Measurements from ENCODE around the gene CREB3L4.
"Not testable (repeated sequence)": the region's sequence is repeated elsewhere in the genome, so short reads cannot be mapped to it uniquely, and the experiment has no call there.

Gene CREB3L4

GRCh38 chr1:153958111-153958960 is 9.4 kb upstream of the CREB3L4 start, which contains the start of gene CRTC2:
Gene CRTC2 (minus strand): TSS chr1:153958612. CDS start chr1:153958497, 115 bp downstream.
- peak; percentile 96 for DNase-seq (ENCODE audit: low read depth in 3 of 3)

DNA sequence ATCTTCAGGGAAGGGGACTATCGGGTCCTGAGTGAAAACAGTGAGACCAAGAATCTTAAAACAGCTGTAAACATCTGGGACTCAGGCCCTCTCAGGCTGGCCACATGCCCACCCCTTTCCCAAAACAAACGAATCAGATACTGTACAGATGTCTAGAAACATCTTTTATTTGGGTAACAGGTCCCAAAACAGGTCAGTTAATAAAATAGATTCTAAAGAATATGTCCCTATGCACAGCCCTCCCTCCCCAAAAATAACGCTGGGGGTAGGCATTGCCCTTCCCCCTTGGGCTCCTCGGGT is 8.8 kb upstream of the CREB3L4 start:
- no peak for DNase-seq (ENCODE audit: low read depth in 3 of 3)

DNA sequence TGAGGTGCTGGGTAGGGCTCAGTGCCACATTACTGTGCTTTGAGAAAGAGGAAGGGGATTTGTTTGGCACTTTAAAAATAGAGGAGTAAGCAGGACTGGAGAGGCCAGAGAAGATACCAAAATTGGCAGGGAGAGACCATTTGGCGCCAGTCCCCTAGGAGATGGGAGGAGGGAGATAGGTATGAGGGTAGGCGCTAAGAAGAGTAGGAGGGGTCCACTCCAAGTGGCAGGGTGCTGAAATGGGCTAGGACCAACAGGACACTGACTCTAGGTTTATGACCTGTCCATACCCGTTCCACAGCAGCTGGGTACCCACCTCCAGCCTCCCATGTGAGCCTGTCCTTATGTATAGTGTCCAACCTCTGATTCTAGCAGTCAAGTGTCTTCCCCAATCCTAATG is 8.2 kb upstream of the CREB3L4 start:
- DNase-seq (ENCODE audit: low read depth in 3 of 3): no peak

DNA sequence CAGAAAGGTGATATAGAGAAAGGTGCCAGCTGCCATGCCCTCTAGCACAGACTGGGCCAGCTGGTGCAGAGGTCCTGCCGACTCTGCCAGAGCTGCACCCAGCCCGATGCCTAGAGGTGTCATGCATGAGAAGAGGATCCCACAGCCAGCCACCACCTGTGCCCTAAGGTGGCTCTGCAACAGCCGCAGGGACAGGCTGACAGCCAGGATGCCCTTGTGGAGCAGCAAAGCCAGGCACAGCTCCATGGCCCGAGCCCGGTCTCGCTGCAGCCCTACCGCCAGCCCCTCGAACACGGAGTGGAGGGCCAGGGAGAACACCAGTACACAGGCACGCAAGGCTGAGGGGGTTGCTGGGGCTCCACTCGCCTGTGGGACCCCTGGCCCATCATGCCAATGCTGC is 7.5 kb upstream of the CREB3L4 start:
- DNase-seq (ENCODE audit: low read depth in 3 of 3): no peak

DNA sequence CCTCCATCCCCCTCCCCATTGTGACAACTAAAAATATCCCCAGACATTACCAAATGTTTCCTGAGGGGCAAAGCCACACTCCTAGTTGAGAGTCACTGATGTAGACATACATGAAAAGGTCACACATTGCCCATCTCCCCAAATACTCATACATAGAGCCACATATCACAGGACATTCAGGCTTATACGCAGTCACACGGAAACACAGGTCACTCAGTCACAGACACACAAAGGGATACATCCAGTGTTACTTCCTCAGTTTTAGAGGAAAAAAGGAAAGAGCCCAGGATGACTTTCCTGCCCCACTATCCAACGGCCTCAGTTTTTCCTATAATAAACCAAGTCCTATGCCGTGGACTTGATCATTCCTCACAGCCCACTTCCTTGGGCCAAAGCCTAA is 6.3 kb upstream of the CREB3L4 start:
- DNase-seq (ENCODE audit: low read depth in 3 of 3): no peak

DNA sequence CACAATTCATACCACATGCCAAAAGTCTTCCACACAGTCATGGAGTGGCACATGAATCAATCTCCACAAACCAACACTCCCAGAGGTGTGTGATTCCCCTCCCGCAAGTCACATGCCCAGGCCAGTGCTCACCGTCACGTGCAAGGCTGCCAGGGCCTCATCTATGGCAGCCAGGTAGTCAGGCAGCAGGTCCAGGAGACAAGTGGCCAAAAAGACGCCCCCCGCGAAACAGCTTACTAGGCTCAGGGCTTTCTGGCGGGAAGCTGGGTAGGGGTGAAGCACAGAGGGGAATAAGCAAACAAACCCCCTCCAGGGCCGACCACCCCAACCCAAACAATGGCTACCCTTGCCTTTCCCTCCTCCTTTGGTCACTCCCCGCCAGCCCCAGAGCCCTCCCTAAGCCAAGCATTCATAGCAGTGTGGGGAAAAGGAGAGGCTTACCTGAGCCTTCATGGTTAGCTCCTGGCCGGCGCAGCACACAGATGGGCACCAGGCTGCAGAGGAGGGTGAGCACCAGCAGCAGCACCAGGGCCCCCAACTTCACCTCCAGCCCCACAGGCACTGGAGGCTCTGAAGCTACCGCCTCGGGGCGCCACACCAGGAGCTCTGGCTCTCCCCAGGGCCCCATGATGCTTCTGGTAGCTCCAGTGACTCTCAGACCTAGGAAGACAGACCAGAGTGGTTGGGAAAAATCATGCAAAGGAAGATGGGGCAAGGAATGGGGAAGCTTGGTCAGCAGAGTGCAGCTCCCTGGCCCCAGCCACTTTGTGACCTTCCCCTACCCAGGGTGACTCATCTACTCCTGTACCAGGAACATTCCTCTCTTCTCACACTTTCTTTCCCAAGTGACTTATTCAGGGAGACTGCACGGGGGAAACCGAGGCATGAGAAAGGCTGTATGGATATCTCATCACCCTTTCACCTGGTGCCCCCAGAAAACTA is 5.3 kb upstream of the CREB3L4 start:
- no peak for DNase-seq (ENCODE audit: low read depth in 3 of 3)

- DNase-seq (ENCODE audit: low read depth in 3 of 3): peak; percentile 89 to 98 (median 93)
These were observed 4.5 kb upstream of the CREB3L4 start, which contains the start of gene SLC39A1 for GRCh38 chr1:153963030-153963849. Gene SLC39A1 (minus strand): TSS chr1:153963537. CDS start chr1:153962715, 822 bp downstream.

- no peak for DNase-seq (ENCODE audit: low read depth in 3 of 3)
These were observed 3.8 kb upstream of the CREB3L4 start for GRCh38 chr1:153963850-153964331.

- no peak for DNase-seq (ENCODE audit: low read depth in 3 of 3)
These were observed 280 bp downstream of the CREB3L4 start for GRCh38 chr1:153968000-153968363.

GRCh38 chr1:153968408-153968807 is 706 bp downstream of the CREB3L4 start:
- DNase-seq (ENCODE audit: low read depth in 3 of 3): no peak

- DNase-seq (ENCODE audit: low read depth in 3 of 3): no peak
These were observed 1.3 kb downstream of the CREB3L4 start for GRCh38 chr1:153968972-153969371.

- DNase-seq (ENCODE audit: low read depth in 3 of 3): no peak
These were observed 2.6 kb downstream of the CREB3L4 start for GRCh38 chr1:153970346-153970745.

DNA sequence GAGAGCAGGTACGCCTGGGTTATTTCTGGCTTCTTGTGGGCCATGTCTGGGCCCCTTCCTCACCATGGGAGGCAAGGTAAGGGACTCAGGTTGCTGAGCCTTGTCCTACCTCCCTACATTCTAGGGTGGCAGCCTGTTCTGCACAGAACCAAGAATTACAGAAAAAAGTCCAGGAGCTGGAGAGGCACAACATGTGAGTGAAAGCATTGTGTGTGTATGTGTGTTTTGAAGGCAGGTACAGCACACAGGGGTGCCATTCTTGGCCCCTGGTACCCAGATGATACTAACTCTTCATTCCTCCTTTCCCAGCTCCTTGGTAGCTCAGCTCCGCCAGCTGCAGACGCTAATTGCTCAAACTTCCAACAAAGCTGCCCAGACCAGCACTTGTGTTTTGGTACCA is 5.4 kb downstream of the CREB3L4 start:
- no peak for DNase-seq (ENCODE audit: low read depth in 3 of 3)

- no peak for DNase-seq (ENCODE audit: low read depth in 3 of 3)
These were observed 5.8 kb downstream of the CREB3L4 start for GRCh38 chr1:153973525-153973924.

DNA sequence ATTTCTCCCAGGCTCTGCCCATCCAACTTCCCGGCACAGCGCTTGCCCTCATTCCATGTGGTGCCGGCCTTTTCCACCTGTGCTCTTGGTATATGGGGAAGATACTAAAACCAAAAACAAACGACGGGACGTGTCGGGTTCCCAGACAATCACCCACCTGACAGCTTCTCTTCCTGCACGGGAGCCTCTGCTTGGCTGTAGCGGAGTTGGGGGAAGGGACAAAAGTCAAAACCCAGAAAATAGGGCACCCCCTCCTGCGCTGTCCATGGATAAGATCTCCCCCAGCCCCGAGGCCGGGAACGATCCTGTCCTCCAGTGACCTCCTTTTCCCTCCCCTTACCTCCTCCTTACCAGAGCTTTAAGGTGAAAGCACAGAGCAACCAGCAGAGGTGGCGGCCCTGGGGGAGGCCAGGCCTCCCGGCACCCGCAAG is 9.1 kb downstream of the CREB3L4 start:
- no peak for DNase-seq (ENCODE audit: low read depth in 3 of 3)

GRCh38 chr1:153977250-153978240 is 9.8 kb downstream of the CREB3L4 start, which contains the start of gene JTB:
Gene JTB (minus strand): TSS chr1:153977674. CDS start chr1:153977252, 422 bp downstream.
- peak; percentile 77 to 83 (median 78) for DNase-seq (ENCODE audit: low read depth in 3 of 3)

DNA sequence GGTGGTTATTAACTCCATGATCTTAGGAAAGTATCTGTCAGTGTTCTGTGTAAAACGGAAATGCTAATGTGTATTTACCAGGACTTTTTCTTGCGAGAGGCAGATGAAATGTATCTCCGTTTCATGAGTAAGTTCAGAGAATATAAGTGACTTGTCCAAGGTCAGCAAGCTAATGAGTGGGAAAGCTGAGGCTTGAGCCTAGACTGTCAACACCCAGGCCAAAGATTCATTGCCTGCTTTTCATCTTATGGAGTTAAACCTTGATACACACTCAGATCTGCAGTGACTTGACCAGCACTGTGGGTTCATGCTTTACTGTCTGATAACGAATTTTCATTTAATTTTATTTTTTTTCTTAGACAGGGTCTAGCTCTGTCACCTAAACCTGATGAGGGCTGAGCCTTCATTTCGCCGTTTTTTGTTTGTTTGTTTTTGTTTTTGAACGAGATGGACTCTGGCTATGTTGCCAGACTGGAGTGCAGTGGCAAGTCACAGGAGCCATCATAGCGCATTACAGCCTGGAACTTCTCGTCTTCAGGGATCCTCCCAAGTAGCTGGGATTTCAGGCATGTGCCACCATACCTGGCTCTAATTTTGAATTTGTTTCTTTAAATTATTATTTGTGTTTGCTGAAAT is 10.7 kb downstream of the CREB3L4 start:
- DNase-seq (ENCODE audit: low read depth in 3 of 3): no peak

- DNase-seq (ENCODE audit: low read depth in 3 of 3): not testable (repeated sequence)
These were observed 11.4 kb downstream of the CREB3L4 start for GRCh38 chr1:153979091-153979490.

DNA sequence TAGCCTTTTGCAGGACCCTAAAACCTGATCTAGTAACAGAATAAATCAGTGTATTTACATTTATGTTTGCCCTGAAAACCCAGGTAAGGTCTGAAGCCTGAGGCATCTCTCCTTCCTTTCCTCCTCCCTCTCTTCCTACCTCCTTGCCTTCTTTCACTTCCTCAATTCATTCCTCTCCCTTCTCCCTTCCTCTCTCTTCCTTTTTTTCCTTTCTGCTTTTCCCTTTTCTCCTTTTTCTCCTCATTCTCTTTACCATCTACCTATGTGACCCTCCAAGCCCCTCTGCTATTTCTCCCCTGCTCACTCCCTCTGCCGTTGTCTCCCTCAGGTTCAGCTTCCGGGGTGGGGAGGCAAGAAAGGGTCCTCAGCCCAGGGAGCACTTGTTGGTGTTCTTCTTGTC is 14.0 kb downstream of the CREB3L4 start:
- DNase-seq (ENCODE audit: low read depth in 3 of 3): not testable (repeated sequence)

Data from stimulated activated CD4-positive, alpha-beta T cell treated with anti-CD3 and anti-CD28 coated beads, TNF-alpha, amount 100 ng/mL, for 48 hours (primary cell).